GM19043 (cell line): ENCODE measurements around the gene DSCAML1.

Source experiments
- ATAC-seq: cut with Tn5 transposase; IDR thresholded peaks from one replicate; pipeline ENCODE4 v1.9.1; 2021; ENCODE audit warnings: low read depth; ENCODE audit not compliant: unreplicated experiment

Gene DSCAML1

DNA sequence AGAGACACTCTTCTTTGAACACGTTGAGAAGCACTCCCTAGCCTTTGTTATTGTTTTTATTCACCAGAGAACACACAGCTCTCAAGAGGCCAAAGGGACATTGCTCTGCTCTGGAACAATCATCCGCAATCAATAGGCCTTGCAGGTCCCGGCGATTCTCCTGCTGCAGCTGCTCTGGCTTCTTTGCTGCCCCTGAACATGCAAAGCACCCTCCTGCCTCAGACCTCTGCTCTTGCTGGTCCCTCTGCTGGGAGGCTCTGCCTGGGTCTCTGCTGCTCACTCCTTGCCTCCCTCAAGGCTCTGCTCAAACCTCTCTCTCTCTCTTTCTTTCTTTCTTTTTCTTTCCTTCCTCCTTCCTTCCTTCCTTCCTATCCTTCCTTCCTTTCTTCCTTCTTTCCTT is 232.7 kb downstream of the DSCAML1 start:
- no peak for ATAC-seq

- no peak for ATAC-seq
Observed at GRCh38 chr11:117563556-117563955, 233.5 kb downstream of the DSCAML1 start.

DNA sequence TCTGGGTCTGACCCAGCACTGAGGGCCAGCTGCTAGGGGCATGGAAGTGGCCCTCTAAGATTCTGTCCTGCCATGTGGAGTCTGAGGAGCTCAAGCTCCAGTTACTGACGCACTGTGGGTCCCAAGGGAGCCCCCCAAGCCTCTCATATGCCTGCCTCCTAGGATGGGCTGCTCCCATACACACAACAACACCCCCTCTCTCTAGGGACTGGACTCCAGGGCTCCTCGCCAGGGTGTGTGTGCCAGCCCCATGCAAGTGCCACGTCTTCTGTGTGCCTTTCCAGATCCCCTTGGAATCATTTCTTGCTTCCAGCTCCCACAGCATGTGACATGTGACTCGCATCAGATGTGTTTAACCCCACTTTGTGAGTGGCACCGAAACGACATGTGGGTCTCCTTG is 234.9 kb downstream of the DSCAML1 start:
- no peak for ATAC-seq

DNA sequence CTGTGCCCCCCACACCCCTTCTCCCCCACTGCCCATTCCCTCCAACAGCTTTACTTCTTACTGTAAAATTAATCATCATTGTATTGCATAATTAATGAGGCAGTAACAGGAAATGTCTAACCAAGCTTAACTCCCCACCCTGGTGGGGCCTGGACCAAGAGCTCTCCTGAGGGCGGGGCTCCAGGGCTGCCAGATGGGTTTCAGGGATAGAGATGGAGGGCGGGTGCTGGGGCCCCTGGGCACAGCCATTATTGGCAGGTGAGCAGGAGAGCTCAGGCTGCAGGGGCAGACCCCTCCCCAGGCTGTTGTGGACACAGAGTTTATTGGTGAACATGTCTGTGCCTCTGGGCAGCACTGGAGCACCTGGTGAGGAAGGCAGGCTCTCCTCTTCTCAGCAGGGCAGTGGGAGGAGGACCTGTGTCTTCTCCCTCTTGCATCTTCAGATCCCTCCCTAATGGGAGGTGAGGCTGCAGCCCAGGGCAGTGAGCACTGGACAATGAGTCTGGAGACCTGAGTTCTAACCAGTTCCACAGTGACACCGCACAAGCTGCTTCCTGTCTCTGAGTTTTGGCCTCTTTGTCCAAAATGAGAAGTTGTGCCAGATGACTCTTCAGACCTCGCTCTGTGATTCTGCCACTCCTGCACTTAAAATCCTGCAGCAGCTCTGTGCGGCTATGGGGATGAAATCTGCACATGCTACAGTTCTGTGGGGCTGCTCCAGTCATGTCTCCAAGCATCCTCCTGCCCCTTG is 236.1 kb downstream of the DSCAML1 start:
- ATAC-seq = no peak

- no peak for ATAC-seq
Observed at GRCh38 chr11:117559698-117560097, 237.3 kb downstream of the DSCAML1 start.

- no peak for ATAC-seq
Observed at GRCh38 chr11:117557361-117557760, 239.7 kb downstream of the DSCAML1 start.

DNA sequence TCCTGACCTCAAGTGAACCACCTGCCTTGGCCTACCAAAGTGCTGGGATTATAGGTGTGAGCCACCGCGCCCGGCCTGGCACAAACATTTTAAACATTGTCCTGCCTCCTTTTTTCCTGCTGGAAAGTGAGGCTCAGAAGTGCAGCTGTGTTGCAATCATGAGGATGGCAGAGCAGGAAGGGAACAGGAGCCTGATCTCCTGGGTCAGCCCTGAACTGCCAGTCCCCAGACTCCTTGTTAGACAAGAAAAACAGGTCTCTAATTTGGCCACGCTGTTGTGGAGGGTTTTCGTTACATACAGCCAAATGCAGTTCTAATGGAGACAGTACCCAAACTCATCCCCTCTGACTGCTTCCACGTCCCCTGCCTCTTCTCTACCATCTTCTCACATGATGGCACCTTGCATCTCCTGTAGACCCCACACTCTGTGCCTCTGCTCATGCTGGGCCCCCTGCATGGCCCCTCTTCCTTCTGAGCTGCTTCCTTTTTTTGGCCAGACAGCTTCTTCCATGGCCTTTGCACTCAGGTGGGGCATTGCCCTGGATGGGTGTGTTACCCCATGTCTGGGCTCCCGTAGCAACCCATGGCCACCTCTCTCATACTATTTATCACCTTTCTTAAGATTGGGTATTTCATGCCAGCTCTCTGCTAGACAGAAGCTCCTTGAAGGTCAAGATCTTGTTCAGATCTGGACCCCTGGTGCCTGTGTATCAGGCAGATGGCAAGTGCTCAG is 242.2 kb downstream of the DSCAML1 start:
- no peak for ATAC-seq

- ATAC-seq = no peak
Observed at GRCh38 chr11:117552626-117553025, 244.4 kb downstream of the DSCAML1 start.

DNA sequence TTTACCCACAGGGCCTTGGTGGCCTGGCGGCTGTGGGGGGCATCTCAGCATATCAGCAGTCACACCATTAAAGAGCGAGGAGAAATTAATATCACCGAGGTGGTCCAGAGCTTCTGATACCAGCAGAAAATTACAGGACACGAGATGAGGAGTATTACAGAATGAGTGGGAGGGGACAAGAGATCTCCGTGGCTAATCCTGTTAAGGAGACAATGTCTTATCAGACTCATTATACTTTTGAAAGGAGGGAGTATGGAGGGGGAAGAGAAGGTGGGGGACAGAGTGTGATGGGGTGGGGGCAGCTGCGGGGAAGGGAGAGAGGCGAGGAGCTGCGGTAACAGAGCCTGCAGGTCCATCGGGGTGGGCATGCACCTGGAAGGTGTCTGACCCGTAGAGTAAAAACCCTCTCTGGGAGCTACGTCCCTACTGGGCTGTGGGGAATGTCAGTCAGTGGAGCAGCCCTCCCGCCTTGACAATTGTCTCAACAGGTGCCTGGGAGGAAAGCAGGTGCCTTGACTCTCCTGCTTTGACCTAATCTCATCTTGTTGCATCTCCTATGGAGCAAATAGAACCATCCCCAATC is 245.2 kb downstream of the DSCAML1 start:
- ATAC-seq = no peak

DNA sequence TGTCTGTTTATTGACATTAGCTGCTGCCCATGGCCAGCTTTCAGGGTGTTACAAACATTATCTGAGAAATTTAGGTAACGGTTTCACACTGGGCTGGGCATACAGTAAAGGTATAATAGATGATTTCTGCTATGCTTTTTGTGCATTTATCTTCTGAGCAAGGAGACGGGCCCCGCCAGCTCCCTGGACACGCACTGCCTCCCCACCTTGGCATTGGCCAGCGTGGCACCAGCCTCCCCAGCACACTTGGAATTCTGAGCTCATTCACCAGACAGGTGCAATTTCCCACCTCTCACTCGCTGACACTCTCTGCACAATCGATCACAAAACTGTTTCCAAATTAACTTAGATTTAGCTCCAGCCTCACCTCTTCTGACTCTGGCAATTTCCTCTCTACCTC is 246.6 kb downstream of the DSCAML1 start:
- no peak for ATAC-seq

DNA sequence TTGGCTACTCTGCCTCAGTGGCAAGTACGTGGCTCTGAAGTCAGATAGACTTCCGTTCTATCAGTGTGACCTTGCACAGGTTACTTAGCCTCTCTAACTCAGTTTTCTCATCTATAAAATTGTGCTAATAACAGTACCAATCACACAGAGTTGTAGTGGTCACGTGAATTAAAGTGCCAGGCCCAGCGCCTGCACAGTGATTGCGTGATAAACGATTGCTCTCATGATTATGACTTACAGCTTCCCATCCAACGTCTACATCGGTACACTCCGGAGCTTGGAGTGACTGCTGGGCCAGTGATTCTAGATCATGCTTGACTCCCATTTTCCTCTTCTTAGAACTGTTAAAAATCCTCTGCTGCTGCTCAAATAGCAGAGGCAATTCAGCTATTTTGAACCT is 247.6 kb downstream of the DSCAML1 start:
- ATAC-seq = no peak

DNA sequence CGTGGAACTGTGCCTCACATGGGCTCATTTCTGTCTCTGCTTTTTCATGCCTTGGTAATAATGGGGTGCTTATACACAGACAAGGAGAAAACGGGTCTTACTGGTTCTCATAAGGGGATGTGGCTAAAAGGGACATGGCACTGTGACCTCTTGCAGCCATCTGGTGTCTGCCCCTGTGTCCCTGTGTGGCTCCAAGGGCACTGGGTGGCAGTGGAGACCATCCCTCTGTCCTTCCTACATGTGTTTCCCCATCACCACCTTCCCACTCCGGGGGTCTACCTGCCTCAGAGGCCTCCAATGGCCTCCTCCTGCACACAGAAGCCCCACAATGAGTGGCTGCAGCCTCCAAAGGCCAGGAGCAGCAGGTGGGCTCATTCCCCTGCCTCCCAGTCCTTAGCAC is 248.1 kb downstream of the DSCAML1 start:
- ATAC-seq = no peak

DNA sequence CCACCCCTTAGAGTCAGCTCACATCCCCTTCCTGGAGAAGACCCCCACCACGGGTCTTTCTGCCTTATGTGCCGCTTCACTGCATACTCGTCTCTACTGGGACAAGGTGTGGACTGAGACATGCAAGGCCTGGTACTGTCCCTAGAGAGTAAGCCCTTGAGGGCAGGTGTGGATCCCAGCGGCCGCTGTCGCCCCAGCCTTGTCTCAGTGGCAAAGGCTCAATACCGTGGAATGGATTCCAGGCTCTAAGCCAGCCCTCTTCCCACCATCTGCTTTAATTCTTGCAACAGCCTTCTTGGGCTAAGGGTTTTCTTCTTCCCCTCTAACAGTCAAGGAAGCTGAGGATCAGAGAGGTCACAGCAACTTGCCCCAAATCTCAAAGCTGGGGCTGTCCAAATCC is 249.1 kb downstream of the DSCAML1 start:
- no peak for ATAC-seq

DNA sequence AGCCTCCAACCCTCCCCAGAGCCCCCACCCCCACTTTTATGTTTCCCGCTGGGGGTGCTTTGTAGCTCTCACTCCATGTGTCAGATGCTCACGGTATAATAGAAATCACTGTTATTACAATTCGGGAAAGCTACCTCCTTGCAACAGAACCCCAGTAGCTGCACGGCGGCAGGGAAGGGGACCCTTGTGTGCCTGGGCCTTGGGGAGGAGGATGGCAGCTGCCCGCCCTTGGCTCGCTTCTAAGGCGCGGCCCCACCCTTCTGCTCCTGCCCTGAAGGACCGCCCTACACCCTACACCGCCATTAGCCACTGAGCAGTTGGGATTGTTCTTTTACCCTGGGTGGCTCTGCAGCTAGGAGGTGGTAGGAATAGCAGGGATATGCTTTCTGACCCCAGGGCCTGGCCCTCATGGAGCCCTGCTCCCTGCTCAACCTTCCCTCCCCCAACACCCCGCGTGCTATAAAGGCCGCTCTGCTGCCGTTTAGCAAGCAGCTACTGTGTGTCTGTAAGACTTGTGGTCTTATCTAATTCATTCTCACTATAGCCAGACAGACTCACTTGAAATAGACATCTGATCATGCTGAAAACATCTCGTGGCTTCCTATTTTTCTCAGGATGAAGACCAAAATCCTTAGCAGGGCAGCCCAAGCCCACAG is 249.7 kb downstream of the DSCAML1 start:
- ATAC-seq = no peak

GRCh38 chr11:117546431-117547194 is 250.4 kb downstream of the DSCAML1 start:
- ATAC-seq = no peak

DNA sequence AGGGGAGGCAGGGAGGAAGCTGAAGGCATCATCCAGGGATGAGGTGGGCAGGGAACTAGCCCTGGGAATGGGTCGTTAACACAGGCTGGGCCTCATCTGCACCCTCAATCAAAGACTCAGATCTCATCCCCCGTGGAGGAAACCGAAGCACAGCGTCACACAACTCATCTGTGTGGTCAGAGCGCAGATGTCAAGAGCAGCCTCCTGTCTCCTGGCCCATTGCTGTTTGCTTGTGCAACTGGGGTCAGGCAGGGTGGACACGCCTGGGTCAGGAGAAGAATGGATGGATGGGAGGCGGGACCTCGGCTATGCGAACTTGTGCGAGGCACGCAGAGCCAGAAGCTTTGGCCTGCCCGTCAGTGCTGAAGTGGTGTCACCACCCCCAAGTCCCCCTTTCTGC is 251.3 kb downstream of the DSCAML1 start:
- ATAC-seq = no peak

- no peak for ATAC-seq
Observed at GRCh38 chr11:117544130-117544800, 252.8 kb downstream of the DSCAML1 start.

- ATAC-seq = no peak
Observed at GRCh38 chr11:117541211-117541610, 255.8 kb downstream of the DSCAML1 start.

- ATAC-seq = no peak
Observed at GRCh38 chr11:117538263-117539135, 258.5 kb downstream of the DSCAML1 start.
